H1 (cell line): ENCODE results near the gene RHOV. TPM values are rescaled to one million over a fixed set of nuclear protein-coding genes. Genes with fewer than 3 reads are reported as not detected.

Source experiments
- ASH2L ChIP-seq: fragments of 200-600, 300-600 bp; sonication (generic); IDR thresholded peaks from one replicate; pipeline ENCODE4 v1.7.1; 2017; ENCODE audit warnings: low read length
- BACH1 ChIP-seq: IDR thresholded peaks from 2 replicates; pipeline ENCODE4 v1.6.1; 2012; ENCODE audit warnings: low read length, improper control_type of control experiment
- BCL11A ChIP-seq, 2 experiments: IDR thresholded peaks; one replicate each; pipeline ENCODE4 v1.6.1; 2011; ENCODE audit warnings: low read depth in 2 of 2, low read length in 2 of 2, mild to moderate bottlenecking in 2 of 2
- BRCA1 ChIP-seq: IDR thresholded peaks from 2 replicates; pipeline ENCODE4 v1.6.1; 2012; ENCODE audit warnings: low read depth, low read length, improper control_type of control experiment
- CBX8 ChIP-seq: fragments of 300-800, 300-1000 bp; sonication (generic); IDR thresholded peaks from 2 replicates; pipeline ENCODE4 v1.7.1; 2016; ENCODE audit warnings: low read depth, low read length, borderline replicate concordance
- CHD1 ChIP-seq: IDR thresholded peaks from 2 replicates; pipeline ENCODE4 v1.6.1; 2012; ENCODE audit warnings: low read depth, low read length, improper control_type of control experiment
- CHD2 ChIP-seq: IDR thresholded peaks from 2 replicates; pipeline ENCODE4 v1.6.1; 2012; ENCODE audit warnings: low read length, improper control_type of control experiment
- CREB1 ChIP-seq: IDR thresholded peaks from 2 replicates; pipeline ENCODE4 v1.6.1; 2012; ENCODE audit warnings: inconsistent platforms
- EZH2 ChIP-seq: fragments of 200-600 bp; sonication (generic); IDR thresholded peaks from 2 replicates; pipeline ENCODE4 v1.7.1; 2012; ENCODE audit warnings: low read depth, mild to moderate bottlenecking, moderate library complexity, low read length, inconsistent platforms; ENCODE audit not compliant: severe bottlenecking
- GABPA ChIP-seq: IDR thresholded peaks from 2 replicates; pipeline ENCODE4 v1.6.1; 2011; ENCODE audit warnings: mild to moderate bottlenecking, low read length, moderate library complexity, borderline replicate concordance; ENCODE audit not compliant: insufficient read depth
- NANOG ChIP-seq: IDR thresholded peaks from 2 replicates; pipeline ENCODE4 v1.6.1; 2011; ENCODE audit warnings: low read length, low read depth, mild to moderate bottlenecking, inconsistent platforms; ENCODE audit not compliant: insufficient read depth, poor library complexity, severe bottlenecking
- SP2 ChIP-seq: IDR thresholded peaks from 2 replicates; pipeline ENCODE4 v1.6.1; 2012; ENCODE audit warnings: mild to moderate bottlenecking, low read length, inconsistent platforms
- TAF1 ChIP-seq: IDR thresholded peaks from 2 replicates; pipeline ENCODE4 v1.6.1; 2011; ENCODE audit warnings: mild to moderate bottlenecking, low read depth, low read length
- TCF12 ChIP-seq: IDR thresholded peaks from 2 replicates; pipeline ENCODE4 v1.6.1; 2011; ENCODE audit warnings: low read depth, mild to moderate bottlenecking, low read length
- USF2 ChIP-seq: IDR thresholded peaks from 2 replicates; pipeline ENCODE4 v1.6.1; 2011; ENCODE audit warnings: low read length, improper control_type of control experiment
- ZNF274 ChIP-seq: IDR thresholded peaks from 2 replicates; pipeline ENCODE4 v1.7.0; 2012; ENCODE audit warnings: low read length, borderline replicate concordance; ENCODE audit errors: extremely low read depth
- polyA plus RNA-seq, 7 experiments: library from polyadenylated mRNA; depleted of rRNA in 3 of 7; stranded (reverse) in 5 of 7; unstranded in 2 of 7; fragments of >200 nt in 5 of 7; fragments of 200-250 nt in 2 of 7; gene quantifications; 1 replicate in 5 of 7; 2 replicates in 1 of 7; 4 replicates in 1 of 7; pipeline versions ENCODE4 v1.2.1 to v1.2.3, GENCODE V29; 2011 to 2013; ENCODE audit warnings: missing spikeins in 2 of 7, mixed read lengths in 2 of 7
- total RNA-seq: library from RNA; stranded (reverse); fragmentation: NEBNext Ultra II Directional; extraction: Animal tissue kit (Norgen Biotek cat#: 25700); gene quantifications from 2 replicates; pipeline ENCODE4 v1.2.1, GENCODE V29; 2021

The RHOV gene
- total and polyA plus RNA-seq, 2 of the 8 experiments (the other 6 are each of a cell fraction or from before 2014, with no cell fraction given), result 1.5 to 2.7 TPM

- TF ChIP-seq CHD1, result no peak
- no peak for TF ChIP-seq CBX8
- no peak for TF ChIP-seq NANOG
- peak; percentile 83; the same call in 1 of the 2 replicates for TF ChIP-seq TCF12
- no peak for TF ChIP-seq TAF1
- TF ChIP-seq USF2, result no peak
- no peak for TF ChIP-seq BCL11A (IDR thresholded peaks at IDR 0.05; ENCODE audit: low read depth in 2 of 2, low read length in 2 of 2)
- TF ChIP-seq CHD2, result no peak
- no peak for TF ChIP-seq BRCA1
- TF ChIP-seq CREB1, result 0 out of 2 replicates have a peak, but pooled peaks have one; percentile 24
- TF ChIP-seq GABPA, result peak; percentile 66; the same call in 1 of the 2 replicates
- TF ChIP-seq SP2, result no peak
- peak; percentile 75 for TF ChIP-seq ASH2L
- TF ChIP-seq BACH1, result no peak
- no peak for TF ChIP-seq ZNF274
- no peak for TF ChIP-seq EZH2
Measured at GRCh38 chr15:40906091-40906990, 32.3 kb upstream of the RHOV start (continued).
